Uterus (tissue), 4 donors: ENCODE measurements around the gene CKLF. TPM values are rescaled to one million over a fixed set of nuclear protein-coding genes. Genes with fewer than 3 reads are reported as not detected.

ENCODE experiments used
- DNase-seq, 2 donors: peaks; one replicate each; pipeline ENCODE4 v3.0.0-alpha.2; 2019 to 2020
- H3K27ac ChIP-seq, 2 donors: fragments of 200-600 bp; sonication (generic); 1 replicate in 1 of 2; 2 replicates in 1 of 2; pipeline ENCODE4 v1.5.1; 2016 to 2018
- H3K27me3 ChIP-seq, 2 donors: fragments of 200-600 bp; sonication (generic); one replicate each; pipeline ENCODE4 v1.5.1; 2018 to 2019; ENCODE audit warnings: control low read depth in 1 of 2
- H3K36me3 ChIP-seq, 2 donors: fragments of 200-600 bp; sonication (generic); one replicate each; pipeline ENCODE4 v1.5.1; 2019; ENCODE audit warnings: control low read depth in 1 of 2
- H3K4me1 ChIP-seq, 2 donors: fragments of 200-600 bp; sonication (generic); one replicate each; pipeline ENCODE4 v1.5.1; 2018 to 2019; ENCODE audit warnings: control low read depth in 1 of 2
- H3K4me3 ChIP-seq, 2 donors: fragments of 200-600 bp; sonication (generic); 1 replicate in 1 of 2; 2 replicates in 1 of 2; pipeline ENCODE4 v1.5.1; 2018 to 2019; ENCODE audit warnings: mild to moderate bottlenecking in 1 of 2
- H3K9me3 ChIP-seq, 2 donors: fragments of 200-600 bp; sonication (generic); one replicate each; pipeline ENCODE4 v1.5.1; 2019; ENCODE audit warnings: control low read depth in 1 of 2
- CTCF ChIP-seq, 4 experiments: fragments of 200-600 bp in 2 of 4; fragments of 450-650 bp in 2 of 4; sonication (generic) in 2 of 4; IDR thresholded peaks; one replicate each; pipeline ENCODE4 v1.5.1; 2016 to 2019; ENCODE audit warnings: antibody characterized with exemption in 4 of 4, mild to moderate bottlenecking in 2 of 4, moderate library complexity in 1 of 4
- POLR2A ChIP-seq, 2 donors: fragments of 450-650 bp; IDR thresholded peaks; one replicate each; pipeline ENCODE4 v1.6.1; 2016; ENCODE audit warnings: antibody characterized with exemption in 2 of 2, mild to moderate bottlenecking in 1 of 2, moderate library complexity in 1 of 2
- intact Hi-C: fragments of 100-400 bp; cut with DNase I; formaldehyde crosslinking; loops from one replicate; pipeline ENCODE4 v1.15.1; 2023; ENCODE audit warnings: low total_unique reads
- total RNA-seq, 4 donors: library from RNA; depleted of rRNA in 3 of 4; stranded (reverse); fragments of >200 nt in 3 of 4; gene quantifications; one replicate each; pipeline versions ENCODE4 v1.1.0 to v1.2.4, GENCODE V29; 2014 to 2023
- donor health status: DM: yes; HTN: yes; CAD: no.

The CKLF gene
- total RNA-seq, 4 donors from 2014 or later: 31.3 to 118 (median 68.6) TPM

GRCh38 chr16:66569827-66570405 lies 17.5 kb downstream of the CKLF start:
- intact Hi-C loops: no loop called here
- no peak overlapping the region for H3K4me3 ChIP-seq
- no peak for DNase-seq
- no peak for TF ChIP-seq CTCF (IDR thresholded peaks at IDR 0.05)
- TF ChIP-seq POLR2A (IDR thresholded peaks at IDR 0.05): no peak
- H3K27me3 ChIP-seq: no peaks in the 10 kb centered on the region
- no peak overlapping the region for H3K27ac ChIP-seq
- H3K9me3 ChIP-seq: no peaks in the 10 kb centered on the region
- no peaks in the 10 kb centered on the region for H3K36me3 ChIP-seq
- H3K4me1 ChIP-seq: no peaks in the 10 kb centered on the region

GRCh38 chr16:66572356-66572755 lies 20.0 kb downstream of the CKLF start:
- intact Hi-C loops: no loop called here
- TF ChIP-seq CTCF (IDR thresholded peaks at IDR 0.05) (no peak), POLR2A (IDR thresholded peaks at IDR 0.05) (no peak)
- no peaks in the 10 kb centered on the region for H3K36me3 ChIP-seq
- no peak overlapping the region for H3K27ac ChIP-seq
- no peak overlapping the region for H3K4me3 ChIP-seq
- no peaks in the 10 kb centered on the region for H3K27me3 ChIP-seq
- DNase-seq: no peak
- no peaks in the 10 kb centered on the region for H3K9me3 ChIP-seq
- H3K4me1 ChIP-seq: no peaks in the 10 kb centered on the region

GRCh38 chr16:66574081-66574480 lies 21.7 kb downstream of the CKLF start:
- Histone ChIP-seq H3K4me1 (no peaks in the 10 kb centered on the region), H3K27me3 (peaks cover 0 to 3% of the 10 kb centered on the region in 2 donors), H3K27ac (no peak overlapping the region), H3K9me3 (no peaks in the 10 kb centered on the region), H3K36me3 (no peaks in the 10 kb centered on the region), H3K4me3 (no peak overlapping the region)
- DNase-seq: no peak
- intact Hi-C loops: no loop called here
- TF ChIP-seq CTCF (IDR thresholded peaks at IDR 0.05): no peak
- no peak for TF ChIP-seq POLR2A (IDR thresholded peaks at IDR 0.05)

GRCh38 chr16:66574531-66574930 lies 22.2 kb downstream of the CKLF start:
- Histone ChIP-seq H3K4me1 (no peaks in the 10 kb centered on the region), H3K27me3 (peaks cover 0 to 7% of the 10 kb centered on the region in 2 donors), H3K27ac (no peak overlapping the region), H3K36me3 (no peaks in the 10 kb centered on the region), H3K9me3 (no peaks in the 10 kb centered on the region), H3K4me3 (no peak overlapping the region)
- intact Hi-C loops: no loop called here
- no peak for DNase-seq
- TF ChIP-seq CTCF (IDR thresholded peaks at IDR 0.05) (no peak), POLR2A (IDR thresholded peaks at IDR 0.05) (no peak)

- Histone ChIP-seq H3K36me3 (no peaks in the 10 kb centered on the region), H3K27me3 (peaks cover 0 to 7% of the 10 kb centered on the region in 2 donors), H3K4me3 (no peak overlapping the region), H3K4me1 (no peaks in the 10 kb centered on the region), H3K27ac (no peak overlapping the region), H3K9me3 (no peaks in the 10 kb centered on the region)
- intact Hi-C loops: no loop called here
- TF ChIP-seq POLR2A (IDR thresholded peaks at IDR 0.05) (no peak), CTCF (IDR thresholded peaks at IDR 0.05) (no peak)
- DNase-seq: no peak
These were observed 22.7 kb downstream of the CKLF start for GRCh38 chr16:66575060-66575459.
